A549 (cell line): ENCODE results near the gene CAP2.

Experiments used
- CBX8 ChIP-seq: fragments of 200-600 bp; sonication (generic); IDR thresholded peaks from 2 replicates; pipeline ENCODE4 v1.6.1; 2016
- CTCF ChIP-seq: fragments of >200 bp; sonication (Bioruptor Twin); formaldehyde crosslinking; IDR thresholded peaks from 3 replicates; pipeline ENCODE4 v1.5.1; 2016
- KDM1A ChIP-seq: fragments of 200-600 bp; sonication (generic); IDR thresholded peaks from 2 replicates; pipeline ENCODE4 v1.6.1; 2016; ENCODE audit warnings: low read depth, mild to moderate bottlenecking
- MYC ChIP-seq: IDR thresholded peaks from 2 replicates; pipeline ENCODE4 v1.6.1; 2012; ENCODE audit warnings: mild to moderate bottlenecking, inconsistent platforms, low read length, improper control_type of control experiment, borderline replicate concordance
- PBX3 ChIP-seq: IDR thresholded peaks from 2 replicates; pipeline ENCODE4 v1.6.1; 2012
- ZNF302 ChIP-seq: fragments of 250-450 bp; sonication (Bioruptor Pico); IDR thresholded peaks from 2 replicates; pipeline ENCODE4 v1.9.0; 2021; ENCODE audit warnings: inconsistent platforms, mild to moderate bottlenecking, moderate library complexity

GRCh38 chr6:17408081-17408480, 14.7 kb downstream of the CAP2 start:
- TF ChIP-seq KDM1A (no peak), MYC (no peak), CTCF (no peak), CBX8 (no peak), ZNF302 (no peak), PBX3 (no peak)
